ENCODE results near the gene P2RX5.

Gene P2RX5

DNA sequence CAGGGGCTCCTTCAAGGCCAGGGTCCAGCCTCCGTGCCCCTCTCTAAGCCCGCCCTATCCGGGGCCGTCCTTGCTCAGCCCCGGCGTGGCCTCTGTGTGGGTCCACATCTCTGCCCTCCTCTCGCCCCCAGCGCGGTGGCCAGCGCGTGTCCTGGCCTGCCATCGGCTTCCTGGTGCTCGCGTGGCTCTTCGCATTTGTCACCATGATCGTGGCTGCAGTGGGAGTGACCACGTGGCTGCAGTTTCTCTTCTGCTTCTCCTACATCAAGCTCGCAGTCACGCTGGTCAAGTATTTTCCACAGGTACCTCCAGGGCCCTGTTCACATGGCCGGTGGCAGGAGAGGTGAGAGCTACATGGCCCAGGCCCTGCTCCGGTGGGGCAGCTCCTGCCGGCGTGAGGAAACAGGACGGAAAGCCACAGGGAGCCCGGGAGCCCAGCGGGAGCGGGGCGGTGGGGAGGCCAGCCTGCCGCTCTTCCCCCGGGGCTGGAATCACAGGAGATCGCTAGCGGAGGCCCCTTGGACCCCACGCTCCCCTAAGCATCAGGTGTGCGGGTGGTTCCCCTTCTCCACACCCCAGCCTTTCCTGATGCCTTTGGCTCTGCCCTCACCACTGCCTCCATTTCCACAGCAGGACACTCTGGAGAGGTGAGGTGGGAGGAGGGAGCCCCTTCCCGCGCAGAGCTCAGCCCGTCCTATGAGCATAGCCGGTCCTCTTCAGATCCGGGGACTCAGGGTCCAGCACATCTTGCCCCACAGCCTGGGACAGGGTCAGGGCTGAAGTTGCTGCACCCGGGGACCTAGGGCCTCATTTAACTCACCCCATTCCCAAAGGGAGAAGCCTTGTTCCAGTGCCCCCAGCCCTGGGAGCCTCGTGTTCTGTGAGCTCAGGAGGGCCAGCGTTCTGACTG, 37.8 kb downstream of the P2RX5 start:
- Histone ChIP-seq H3K79me2 (ENCODE audit: low read length) (no peaks in the 10 kb centered on the region), H3K27ac (ENCODE audit: low read length) (no peak overlapping the region), H3K9ac (ENCODE audit: low read length) (no peak overlapping the region), H3K4me3 (ENCODE audit: low read length) (no peak overlapping the region), H3K36me3 (replicated peaks; ENCODE audit: low read depth, low read length) (no peaks in the 10 kb centered on the region), H3K4me2 (ENCODE audit: low read length) (no peak overlapping the region), H2AFZ (ENCODE audit: low read depth, low read length) (no peak overlapping the region), H4K20me1 (ENCODE audit: insufficient read depth, low read length) (no peaks in the 10 kb centered on the region), H3K27me3 (ENCODE audit: low read depth, low read length) (no peaks in the 10 kb centered on the region), H3K9me3 (ENCODE audit: insufficient read depth, low read length) (no peaks in the 10 kb centered on the region), H3K4me1 (ENCODE audit: low read length) (no peaks in the 10 kb centered on the region)
- TF ChIP-seq, protein P1, sequence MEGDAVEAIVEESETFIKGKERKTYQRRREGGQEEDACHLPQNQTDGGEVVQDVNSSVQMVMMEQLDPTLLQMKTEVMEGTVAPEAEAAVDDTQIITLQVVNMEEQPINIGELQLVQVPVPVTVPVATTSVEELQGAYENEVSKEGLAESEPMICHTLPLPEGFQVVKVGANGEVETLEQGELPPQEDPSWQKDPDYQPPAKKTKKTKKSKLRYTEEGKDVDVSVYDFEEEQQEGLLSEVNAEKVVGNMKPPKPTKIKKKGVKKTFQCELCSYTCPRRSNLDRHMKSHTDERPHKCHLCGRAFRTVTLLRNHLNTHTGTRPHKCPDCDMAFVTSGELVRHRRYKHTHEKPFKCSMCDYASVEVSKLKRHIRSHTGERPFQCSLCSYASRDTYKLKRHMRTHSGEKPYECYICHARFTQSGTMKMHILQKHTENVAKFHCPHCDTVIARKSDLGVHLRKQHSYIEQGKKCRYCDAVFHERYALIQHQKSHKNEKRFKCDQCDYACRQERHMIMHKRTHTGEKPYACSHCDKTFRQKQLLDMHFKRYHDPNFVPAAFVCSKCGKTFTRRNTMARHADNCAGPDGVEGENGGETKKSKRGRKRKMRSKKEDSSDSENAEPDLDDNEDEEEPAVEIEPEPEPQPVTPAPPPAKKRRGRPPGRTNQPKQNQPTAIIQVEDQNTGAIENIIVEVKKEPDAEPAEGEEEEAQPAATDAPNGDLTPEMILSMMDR (IDR thresholded peaks at IDR 0.05; ENCODE audit: low read depth, low read length) = no peak

DNA sequence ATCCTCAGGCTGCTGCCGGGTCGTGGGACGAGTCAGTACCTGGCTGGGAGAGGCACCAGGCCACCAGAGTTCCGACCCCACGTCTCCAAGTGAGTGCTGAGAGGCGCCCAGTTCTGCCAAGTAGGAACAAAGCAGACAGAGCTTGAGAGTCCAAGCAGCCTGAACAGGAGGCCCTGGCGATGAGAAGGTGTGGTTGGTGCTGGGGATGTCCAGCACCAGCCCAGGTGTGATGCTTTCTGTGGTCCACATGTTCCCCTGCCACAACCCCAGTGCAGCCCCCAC, 38.4 kb downstream of the P2RX5 start:
- no peaks in the 10 kb centered on the region for H3K4me1 ChIP-seq (ENCODE audit: low read length)
- no peak overlapping the region for H3K9ac ChIP-seq (ENCODE audit: low read length)
- no peaks in the 10 kb centered on the region for H3K36me3 ChIP-seq (replicated peaks; ENCODE audit: low read depth, low read length)
- H4K20me1 ChIP-seq (ENCODE audit: insufficient read depth, low read length) = no peaks in the 10 kb centered on the region
- H3K4me3 ChIP-seq (ENCODE audit: low read length) = no peak overlapping the region
- no peak overlapping the region for H3K27ac ChIP-seq (ENCODE audit: low read length)
- H3K9me3 ChIP-seq (ENCODE audit: insufficient read depth, low read length) = no peaks in the 10 kb centered on the region
- no peak for TF ChIP-seq EZH2phosphoT487 (IDR thresholded peaks at IDR 0.05; ENCODE audit: low read depth)
- TF ChIP-seq, protein P1 (IDR thresholded peaks at IDR 0.05; ENCODE audit: low read depth, low read length) = no peak
- H3K27me3 ChIP-seq (ENCODE audit: low read depth, low read length) = no peaks in the 10 kb centered on the region
- H3K79me2 ChIP-seq (ENCODE audit: low read length) = no peaks in the 10 kb centered on the region
- no peak overlapping the region for H2AFZ ChIP-seq (ENCODE audit: low read depth, low read length)
- H3K4me2 ChIP-seq (ENCODE audit: low read length) = no peak overlapping the region

DNA sequence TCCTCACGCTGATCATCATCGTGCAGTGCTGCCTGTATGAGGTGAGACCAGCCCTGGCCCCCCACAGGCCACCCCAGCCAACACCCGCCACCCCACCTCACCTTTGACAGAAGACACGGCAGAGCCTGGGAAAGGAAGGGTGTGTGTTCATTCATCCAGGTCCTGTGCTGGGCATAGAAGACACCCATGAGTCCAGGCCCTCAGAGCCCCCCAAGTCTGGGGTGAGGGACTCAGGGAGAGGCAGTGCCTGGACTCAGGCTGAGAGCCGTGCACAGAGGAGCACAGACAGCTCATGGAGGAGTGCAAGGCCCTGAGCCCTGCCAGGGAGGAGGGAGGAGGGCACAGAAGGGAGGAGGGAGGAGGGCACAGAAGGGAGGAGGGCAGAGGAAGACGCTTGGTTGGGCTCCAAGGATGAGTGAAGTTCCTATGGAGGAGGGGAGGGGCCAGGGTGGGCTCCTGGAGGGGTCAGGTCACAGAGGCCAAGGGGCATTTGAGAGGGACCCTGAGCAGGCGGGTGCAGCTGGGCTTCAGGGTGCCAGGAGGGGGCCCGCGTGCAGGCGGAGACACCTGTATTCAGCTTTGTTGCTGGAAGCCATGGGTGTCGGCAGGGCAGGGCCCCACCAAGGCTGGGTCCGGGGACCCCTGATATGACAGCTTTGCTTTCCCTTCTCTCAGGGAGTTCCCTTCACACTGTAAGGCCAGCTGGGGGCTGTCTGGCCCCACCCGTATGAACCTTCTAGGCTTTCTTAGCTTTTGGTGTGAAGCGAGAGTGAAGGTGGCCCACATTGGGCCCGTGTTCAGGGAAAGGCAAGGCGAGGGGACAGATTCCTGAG, 39.0 kb downstream of the P2RX5 start:
- Histone ChIP-seq H2AFZ (ENCODE audit: low read depth, low read length) (no peak overlapping the region), H4K20me1 (ENCODE audit: insufficient read depth, low read length) (no peaks in the 10 kb centered on the region), H3K9ac (ENCODE audit: low read length) (no peak overlapping the region), H3K4me1 (ENCODE audit: low read length) (no peaks in the 10 kb centered on the region), H3K4me2 (ENCODE audit: low read length) (no peak overlapping the region), H3K79me2 (ENCODE audit: low read length) (no peaks in the 10 kb centered on the region), H3K4me3 (ENCODE audit: low read length) (no peak overlapping the region), H3K9me3 (ENCODE audit: insufficient read depth, low read length) (no peaks in the 10 kb centered on the region), H3K36me3 (replicated peaks; ENCODE audit: low read depth, low read length) (no peaks in the 10 kb centered on the region), H3K27ac (ENCODE audit: low read length) (no peak overlapping the region), H3K27me3 (ENCODE audit: low read depth, low read length) (no peaks in the 10 kb centered on the region)
- no peak for TF ChIP-seq EZH2phosphoT487 (IDR thresholded peaks at IDR 0.05; ENCODE audit: low read depth)
- TF ChIP-seq, protein P1 (IDR thresholded peaks at IDR 0.05; ENCODE audit: low read depth, low read length) = no peak

DNA sequence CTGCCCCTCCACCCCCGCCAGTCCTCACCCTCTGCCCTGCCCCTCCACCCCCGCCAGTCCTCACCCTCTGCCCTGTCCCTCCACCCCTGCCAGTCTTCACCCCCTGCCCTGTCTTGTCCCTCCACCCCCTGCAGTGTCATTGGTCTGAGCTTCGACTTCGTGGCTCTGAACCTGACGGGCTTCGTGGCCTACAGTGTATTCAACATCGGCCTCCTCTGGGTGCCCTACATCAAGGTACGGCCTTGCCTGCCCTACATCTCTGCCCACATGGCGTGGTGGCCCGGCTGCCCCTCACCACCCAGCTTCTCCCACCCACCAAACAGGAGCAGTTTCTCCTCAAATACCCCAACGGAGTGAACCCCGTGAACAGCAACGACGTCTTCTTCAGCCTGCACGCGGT, 39.6 kb downstream of the P2RX5 start:
- H3K9ac ChIP-seq (ENCODE audit: low read length) = no peak overlapping the region
- no peak overlapping the region for H2AFZ ChIP-seq (ENCODE audit: low read depth, low read length)
- H3K79me2 ChIP-seq (ENCODE audit: low read length) = no peaks in the 10 kb centered on the region
- no peak overlapping the region for H3K4me3 ChIP-seq (ENCODE audit: low read length)
- no peak overlapping the region for H3K4me2 ChIP-seq (ENCODE audit: low read length)
- H3K27ac ChIP-seq (ENCODE audit: low read length) = no peak overlapping the region
- no peaks in the 10 kb centered on the region for H3K36me3 ChIP-seq (replicated peaks; ENCODE audit: low read depth, low read length)
- no peaks in the 10 kb centered on the region for H3K9me3 ChIP-seq (ENCODE audit: insufficient read depth, low read length)
- TF ChIP-seq EZH2phosphoT487 (IDR thresholded peaks at IDR 0.05; ENCODE audit: low read depth) = no peak
- TF ChIP-seq, protein P1 (IDR thresholded peaks at IDR 0.05; ENCODE audit: low read depth, low read length) = no peak
- no peaks in the 10 kb centered on the region for H4K20me1 ChIP-seq (ENCODE audit: insufficient read depth, low read length)
- H3K4me1 ChIP-seq (ENCODE audit: low read length) = no peaks in the 10 kb centered on the region
- no peaks in the 10 kb centered on the region for H3K27me3 ChIP-seq (ENCODE audit: low read depth, low read length)

Data from OCI-LY3 (cell line).